ENCODE results near the gene TMEM101.

GRCh38 chr17:44007346-44008204 lies 7.2 kb downstream of the TMEM101 start:
- TF ChIP-seq CTCF (tag by site-specific recombination; IDR thresholded peaks at IDR 0.05) (no peak), ZNF473 (tag by site-specific recombination; IDR thresholded peaks at IDR 0.05) (no peak), IKZF3 (tag by site-specific recombination; IDR thresholded peaks at IDR 0.05) (no peak), BCL11A (tag by site-specific recombination; IDR thresholded peaks at IDR 0.05; ENCODE audit: low read depth) (no peak), ZNF610 (tag by site-specific recombination; IDR thresholded peaks at IDR 0.05; ENCODE audit: borderline replicate concordance) (no peak), YY1 (tag by site-specific recombination; IDR thresholded peaks at IDR 0.05) (no peak), INSM2 (tag by site-specific recombination; IDR thresholded peaks at IDR 0.05) (no peak), ZNF221 (tag by site-specific recombination; IDR thresholded peaks at IDR 0.05; ENCODE audit: borderline replicate concordance) (no peak), ZNF704 (tag by site-specific recombination; IDR thresholded peaks at IDR 0.05) (no peak)
